Neural progenitor cell (in vitro differentiated cells): ENCODE data around the gene TMEM87B. TPM values are rescaled to one million over a fixed set of nuclear protein-coding genes. Genes with fewer than 3 reads are reported as not detected.

ENCODE experiments used
- DNase-seq: peaks from one replicate; pipeline ENCODE4 v3.0.0-alpha.2; 2016; ENCODE audit warnings: low spot score
- H2AFZ ChIP-seq: fragments of 200-600 bp; sonication (generic); replicated peaks from 2 replicates; pipeline ENCODE4 v1.6.1; 2016; ENCODE audit warnings: antibody characterized with exemption
- H3F3A ChIP-seq: fragments of 200-600 bp; sonication (generic); 2 replicates; pipeline ENCODE4 v1.6.1; 2016; ENCODE audit warnings: antibody characterized with exemption, low read depth
- H3K27ac ChIP-seq: fragments of 200-600 bp; sonication (generic); 2 replicates; pipeline ENCODE4 v1.5.1; 2016; ENCODE audit warnings: mild to moderate bottlenecking
- H3K27me3 ChIP-seq: fragments of 200-600 bp; sonication (generic); 2 replicates; pipeline ENCODE4 v1.6.1; 2016; ENCODE audit warnings: mild to moderate bottlenecking, moderate library complexity
- H3K36me3 ChIP-seq: fragments of 200-600 bp; sonication (generic); 2 replicates; pipeline ENCODE4 v1.5.1; 2016
- H3K4me1 ChIP-seq: fragments of 200-600 bp; sonication (generic); 2 replicates; pipeline ENCODE4 v1.6.1; 2016; ENCODE audit warnings: mixed run types
- H3K4me2 ChIP-seq: fragments of 200-600 bp; sonication (generic); 2 replicates; pipeline ENCODE4 v1.6.1; 2016
- H3K4me3 ChIP-seq: fragments of 200-600 bp; sonication (generic); 2 replicates; pipeline ENCODE4 v1.5.1; 2016
- H3K79me2 ChIP-seq: fragments of 200-600 bp; sonication (generic); 2 replicates; pipeline ENCODE4 v1.6.1; 2016; ENCODE audit warnings: low read depth
- H3K9ac ChIP-seq: fragments of 200-600 bp; sonication (generic); 2 replicates; pipeline ENCODE4 v1.6.1; 2016
- H3K9me3 ChIP-seq: fragments of 200-600 bp; sonication (generic); 2 replicates; pipeline ENCODE4 v1.5.1; 2016; ENCODE audit warnings: low read depth
- H4K20me1 ChIP-seq: fragments of 200-600 bp; sonication (generic); 2 replicates; pipeline ENCODE4 v1.6.1; 2016; ENCODE audit warnings: low read depth
- H3K27ac Mint-ChIP-seq: 3 replicates; pipeline ENCODE4 v1.8.0; 2021; ENCODE audit warnings: mixed read lengths
- H3K27me3 Mint-ChIP-seq: 2 replicates; pipeline ENCODE4 v1.8.0; 2022; ENCODE audit warnings: low read depth, mild to moderate bottlenecking, inconsistent platforms, moderate library complexity, mixed read lengths; ENCODE audit not compliant: insufficient read depth
- H3K36me3 Mint-ChIP-seq: 3 replicates; pipeline ENCODE4 v1.8.0; 2021; ENCODE audit warnings: mixed read lengths
- H3K4me1 Mint-ChIP-seq: 3 replicates; pipeline ENCODE4 v1.8.0; 2021; ENCODE audit warnings: mixed read lengths
- H3K4me3 Mint-ChIP-seq: 3 replicates; pipeline ENCODE4 v1.8.0; 2021; ENCODE audit warnings: mild to moderate bottlenecking, moderate library complexity, mixed read lengths
- H3K9me3 Mint-ChIP-seq: 3 replicates; pipeline ENCODE4 v1.8.0; 2020; ENCODE audit warnings: mixed read lengths
- CTCF ChIP-seq: fragments of 200-600 bp; sonication (generic); IDR thresholded peaks from 2 replicates; pipeline ENCODE4 v1.5.1; 2017; ENCODE audit warnings: antibody characterized with exemption, mild to moderate bottlenecking
- EZH2 ChIP-seq: fragments of 200-600 bp; sonication (generic); IDR thresholded peaks from 2 replicates; pipeline ENCODE4 v1.6.1; 2017; ENCODE audit warnings: antibody characterized with exemption, mild to moderate bottlenecking, moderate library complexity
- EZH2phosphoT487 ChIP-seq: fragments of 200-600 bp; sonication (generic); IDR thresholded peaks from 2 replicates; pipeline ENCODE4 v1.6.1; 2017; ENCODE audit warnings: antibody characterized with exemption
- total RNA-seq: library from RNA; depleted of rRNA; stranded (reverse); fragments of >200 nt; gene quantifications from 2 replicates; pipeline ENCODE4 v1.2.3, GENCODE V29; 2015; ENCODE audit warnings: low replicate concordance

Gene TMEM87B
- total RNA-seq, 1 donor from 2014 or later = 34.4 TPM

DNA sequence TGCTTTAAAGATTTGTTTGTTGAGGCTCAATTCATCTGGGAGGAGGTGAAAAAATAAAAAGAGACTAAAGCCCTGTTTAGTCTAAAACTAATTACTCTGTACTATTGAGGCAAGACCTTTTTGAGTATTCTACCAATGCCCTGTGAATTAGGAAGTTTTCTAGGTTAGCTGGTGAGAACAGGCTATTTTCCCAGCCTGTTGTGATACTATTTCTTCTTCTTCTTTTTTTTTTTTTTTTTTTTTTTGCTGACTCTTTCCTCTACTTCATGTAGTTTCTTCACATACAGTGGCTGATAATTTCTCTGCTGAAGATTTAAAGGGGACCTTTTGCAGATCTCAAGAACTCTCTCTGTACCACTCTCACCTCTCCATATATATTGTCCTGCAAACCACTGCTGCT is 8.8 kb upstream of the TMEM87B start:
- peaks cover 12% of the 10 kb centered on the region for H3K27me3 Mint-ChIP-seq
- no peak overlapping the region for H3K4me3 Mint-ChIP-seq
- H3K9me3 Mint-ChIP-seq = peaks cover 23% of the 10 kb centered on the region
- peaks cover 3% of the 10 kb centered on the region for H3K9me3 ChIP-seq
- H3K36me3 Mint-ChIP-seq = peaks cover 3% of the 10 kb centered on the region
- TF ChIP-seq EZH2 (no peak), EZH2phosphoT487 (no peak), CTCF (no peak)
- no peak overlapping the region for H2AFZ ChIP-seq
- peaks cover 9% of the 10 kb centered on the region for H3K4me1 ChIP-seq
- no peaks in the 10 kb centered on the region for H3K36me3 ChIP-seq
- H3K9ac ChIP-seq = no peak overlapping the region
- H3K27ac ChIP-seq = no peak overlapping the region
- H3K79me2 ChIP-seq = no peaks in the 10 kb centered on the region
- DNase-seq = no peak
- H4K20me1 ChIP-seq = no peaks in the 10 kb centered on the region
- H3K4me1 Mint-ChIP-seq = peaks cover 6% of the 10 kb centered on the region
- H3F3A ChIP-seq = peaks cover 6% of the 10 kb centered on the region
- H3K4me2 ChIP-seq = no peak overlapping the region
- H3K4me3 ChIP-seq = no peak overlapping the region
- no peak overlapping the region for H3K27ac Mint-ChIP-seq
- H3K27me3 ChIP-seq = no peaks in the 10 kb centered on the region

GRCh38 chr2:112047537-112048235 is 7.4 kb upstream of the TMEM87B start:
- Histone ChIP-seq H3K27ac (no peak overlapping the region), H3K4me1 (peaks cover 9% of the 10 kb centered on the region)
- H3K4me1 Mint-ChIP-seq = peaks cover 6% of the 10 kb centered on the region

DNA sequence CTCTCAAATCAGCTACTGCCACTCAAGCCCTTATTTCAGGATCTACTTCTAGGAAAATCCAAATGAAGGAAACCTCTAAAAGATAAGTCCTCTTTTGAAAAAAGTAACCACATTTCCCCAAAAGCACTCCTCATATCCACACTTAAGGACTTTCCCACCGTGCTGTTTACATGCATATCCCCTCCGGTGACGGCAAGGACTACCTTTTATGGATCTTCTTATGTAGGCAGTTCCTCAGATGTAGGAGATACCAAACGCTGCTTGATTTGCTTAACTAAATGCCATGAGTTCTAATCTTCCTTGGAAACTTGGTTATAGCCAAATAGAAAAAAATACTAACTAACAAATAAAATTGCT is 6.9 kb upstream of the TMEM87B start:
- Histone ChIP-seq H3K36me3 (no peaks in the 10 kb centered on the region), H3K27me3 (peaks cover 1% of the 10 kb centered on the region), H3K9me3 (peaks cover 3% of the 10 kb centered on the region), H3F3A (peaks cover 4% of the 10 kb centered on the region), H3K4me2 (no peak overlapping the region), H3K4me1 (peaks cover 9% of the 10 kb centered on the region), H4K20me1 (no peaks in the 10 kb centered on the region), H3K27ac (no peak overlapping the region), H3K79me2 (no peaks in the 10 kb centered on the region), H3K4me3 (no peak overlapping the region), H2AFZ (no peak overlapping the region), H3K9ac (no peak overlapping the region)
- Mint-ChIP-seq H3K4me3 (no peak overlapping the region), H3K9me3 (peaks cover 23% of the 10 kb centered on the region), H3K27me3 (peaks cover 14% of the 10 kb centered on the region), H3K4me1 (peaks cover 7% of the 10 kb centered on the region), H3K36me3 (peaks cover 3% of the 10 kb centered on the region), H3K27ac (no peak overlapping the region)
- no peak for DNase-seq
- TF ChIP-seq EZH2phosphoT487 (no peak), EZH2 (no peak), CTCF (no peak)

More at GRCh38 chr2:112047537-112048235, 7.4 kb upstream of the TMEM87B start:
- H3K79me2 ChIP-seq = no peaks in the 10 kb centered on the region
- H3K9ac ChIP-seq = no peak overlapping the region
- no peak overlapping the region for H3K4me3 ChIP-seq
- no peaks in the 10 kb centered on the region for H4K20me1 ChIP-seq
- Mint-ChIP-seq H3K27me3 (peaks cover 12% of the 10 kb centered on the region), H3K9me3 (peaks cover 23% of the 10 kb centered on the region), H3K36me3 (peaks cover 3% of the 10 kb centered on the region), H3K4me3 (no peak overlapping the region), H3K27ac (peak overlapping the region; percentile 15)
- H2AFZ ChIP-seq = peak overlapping the region; percentile 71
- peaks cover 3% of the 10 kb centered on the region for H3K9me3 ChIP-seq
- peaks cover 6% of the 10 kb centered on the region for H3F3A ChIP-seq
- no peaks in the 10 kb centered on the region for H3K27me3 ChIP-seq
- H3K4me2 ChIP-seq = no peak overlapping the region
- no peak for DNase-seq
- no peaks in the 10 kb centered on the region for H3K36me3 ChIP-seq
- no peak for TF ChIP-seq CTCF
